Activated CD8-positive, alpha-beta T cell treated with anti-CD3 and anti-CD28 coated beads for 36 hours (primary cell): ENCODE measurements around the gene LRRC17. TPM values are rescaled to one million over a fixed set of nuclear protein-coding genes. Genes with fewer than 3 reads are reported as not detected.
"Not testable (repeated sequence)": the region's sequence is repeated elsewhere in the genome, so short reads cannot be mapped to it uniquely, and the experiment has no call there.

Source experiments
- ATAC-seq: fragments of 200-7000 bp; cut with Tn5 transposase; one replicate; pipeline ENCODE4 v1.10.0; 2021; ENCODE audit warnings: mild to moderate bottlenecking, moderate library complexity
- CTCF ChIA-PET: fragments of 350-600 bp; sonication (Branson Sonifier 250); formaldehyde crosslinking; loops from one replicate; lab custom pipeline; 2021; ENCODE audit warnings: antibody characterized with exemption; lab: Charles Lee
- POLR2A ChIA-PET: fragments of 350-600 bp; sonication (Branson Sonifier 250); formaldehyde crosslinking; loops from one replicate; lab custom pipeline; 2021; ENCODE audit warnings: antibody characterized with exemption; lab: Charles Lee
- DNase-seq: peaks from one replicate; pipeline ENCODE4 v3.0.0-alpha.2; 2020
- H3K27ac Mint-ChIP-seq: one replicate; pipeline ENCODE4 v1.8.0; 2021; ENCODE audit warnings: mild to moderate bottlenecking, mixed read lengths
- H3K27me3 Mint-ChIP-seq: one replicate; pipeline ENCODE4 v1.8.0; 2021; ENCODE audit warnings: mixed read lengths
- H3K36me3 Mint-ChIP-seq: one replicate; pipeline ENCODE4 v1.8.0; 2021; ENCODE audit warnings: low read depth, mixed read lengths
- H3K4me1 Mint-ChIP-seq: one replicate; pipeline ENCODE4 v1.8.0; 2021; ENCODE audit warnings: low read depth, mixed read lengths
- H3K4me3 Mint-ChIP-seq: one replicate; pipeline ENCODE4 v1.8.0; 2021; ENCODE audit warnings: mild to moderate bottlenecking, moderate library complexity, mixed read lengths
- H3K9me3 Mint-ChIP-seq: one replicate; pipeline ENCODE4 v1.8.0; 2021; ENCODE audit warnings: mixed read lengths
- CTCF ChIP-seq: fragments of 200-600 bp; IDR thresholded peaks from one replicate; pipeline ENCODE4 v1.8.0; 2022; ENCODE audit warnings: antibody characterized with exemption, mild to moderate bottlenecking
- intact Hi-C: fragments of 100-400 bp; cut with micrococcal nuclease; formaldehyde crosslinking; loops from one replicate; pipeline ENCODE4 v1.10.0; 2022
- total RNA-seq, 2 experiments: library from RNA; stranded (reverse); gene quantifications; one replicate each; pipeline ENCODE4 v1.2.3, GENCODE V29; 2021

The LRRC17 gene
- total RNA-seq, 2 experiments from 2014 or later, result not detected

- ChIA-PET CTCF (no interaction called here), POLR2A (no interaction called here)
- Mint-ChIP-seq H3K36me3 (no peaks in the 10 kb centered on the region), H3K9me3 (no peaks in the 10 kb centered on the region), H3K27me3 (no peaks in the 10 kb centered on the region), H3K27ac (no peak overlapping the region), H3K4me1 (no peaks in the 10 kb centered on the region), H3K4me3 (no peak overlapping the region)
- ATAC-seq, result no peak
- intact Hi-C loops, result no loop called here
- DNase-seq, result no peak
- TF ChIP-seq CTCF, result no peak
These were observed 55.0 kb downstream of the LRRC17 start for GRCh38 chr7:102967798-102968197.

DNA sequence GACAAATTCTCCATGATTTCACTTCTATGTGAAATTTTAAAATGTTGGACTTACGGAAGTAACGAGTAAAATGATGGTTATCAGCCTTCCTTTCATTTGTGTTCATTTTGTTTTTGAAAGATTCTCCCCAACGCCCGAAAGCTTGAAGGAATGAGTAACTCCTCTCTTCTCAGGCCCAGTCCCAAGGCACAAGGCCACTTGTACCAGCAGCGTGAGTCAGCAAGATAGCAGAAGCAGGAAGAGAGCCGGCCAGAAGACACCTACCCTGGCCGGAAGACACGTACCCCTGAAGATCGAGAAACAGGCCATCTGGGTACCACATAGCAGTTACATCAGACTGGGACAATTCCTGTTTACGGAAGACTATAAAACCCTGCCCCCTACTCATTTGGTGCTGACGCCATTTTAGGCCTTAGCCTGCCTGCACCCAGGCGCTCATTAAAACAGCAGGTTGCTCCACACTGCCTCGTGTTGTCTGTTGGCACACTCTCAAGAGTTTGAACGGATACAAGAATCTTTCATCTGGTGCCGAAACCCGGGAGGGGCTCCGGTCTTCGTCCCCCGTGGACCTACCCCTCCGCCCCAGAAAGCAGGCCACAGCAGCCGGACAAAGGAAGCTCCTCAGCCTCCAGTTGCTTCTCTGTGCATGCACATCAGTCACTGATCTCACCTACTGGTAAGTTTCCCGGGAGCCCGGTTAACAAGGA lies 60.4 kb downstream of the LRRC17 start:
- DNase-seq (no peak), ATAC-seq (no peak)
- Mint-ChIP-seq H3K4me3 (no peak overlapping the region), H3K9me3 (no peaks in the 10 kb centered on the region), H3K27ac (no peak overlapping the region), H3K4me1 (no peaks in the 10 kb centered on the region), H3K36me3 (no peaks in the 10 kb centered on the region), H3K27me3 (no peaks in the 10 kb centered on the region)
- intact Hi-C loops, result no loop called here
- CTCF ChIA-PET, result no interaction called here
- TF ChIP-seq CTCF, result no peak
- POLR2A ChIA-PET, result no interaction called here

DNA sequence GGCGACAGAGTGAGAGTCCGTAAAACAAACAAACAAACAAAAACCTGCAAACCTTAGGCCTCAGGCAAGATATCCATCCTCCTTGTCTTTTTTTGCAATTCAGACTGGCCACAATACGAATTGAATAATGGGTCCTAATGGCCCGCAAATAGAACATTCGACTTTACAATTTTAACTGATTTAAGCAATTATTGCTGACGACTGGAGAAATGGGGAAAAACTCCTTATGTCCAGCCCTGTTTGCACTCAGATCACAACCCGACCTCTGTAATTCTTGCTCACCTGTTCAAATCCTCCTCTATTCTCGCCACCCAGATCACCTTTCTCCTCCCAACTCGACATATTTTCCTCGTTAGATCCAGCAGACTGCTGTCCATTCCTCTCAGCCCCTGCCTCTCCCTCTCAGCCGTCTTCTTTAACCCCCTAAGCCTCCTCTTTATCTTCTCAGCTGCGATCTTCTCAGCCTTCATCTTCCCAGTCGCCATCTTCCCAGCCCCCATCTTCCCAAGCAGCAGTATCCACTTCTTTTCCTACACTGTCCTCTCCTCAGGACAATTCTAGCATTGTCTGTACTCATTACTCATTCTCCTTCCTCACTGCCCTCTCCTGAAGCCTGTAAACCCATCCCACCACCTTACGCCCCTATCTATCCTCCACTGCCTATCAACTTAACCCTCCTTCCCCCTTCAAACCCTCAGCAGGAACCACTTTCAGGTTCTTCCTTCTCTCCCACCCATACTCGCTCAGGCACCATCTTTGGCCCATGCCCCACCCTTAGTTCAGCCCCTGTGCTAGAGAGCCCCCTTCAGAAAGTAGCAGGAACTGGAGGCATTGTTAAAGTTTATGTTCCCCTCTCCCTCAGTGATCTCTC lies 61.8 kb downstream of the LRRC17 start:
- intact Hi-C loops, result no loop called here
- Mint-ChIP-seq H3K36me3 (no peaks in the 10 kb centered on the region), H3K27ac (no peak overlapping the region), H3K27me3 (no peaks in the 10 kb centered on the region), H3K4me1 (no peaks in the 10 kb centered on the region), H3K4me3 (no peak overlapping the region), H3K9me3 (no peaks in the 10 kb centered on the region)
- peak; percentile 14 for DNase-seq
- ATAC-seq, result peak; percentile 42
- POLR2A ChIA-PET, result no interaction called here
- CTCF ChIA-PET, result no interaction called here
- TF ChIP-seq CTCF, result peak; percentile 18

DNA sequence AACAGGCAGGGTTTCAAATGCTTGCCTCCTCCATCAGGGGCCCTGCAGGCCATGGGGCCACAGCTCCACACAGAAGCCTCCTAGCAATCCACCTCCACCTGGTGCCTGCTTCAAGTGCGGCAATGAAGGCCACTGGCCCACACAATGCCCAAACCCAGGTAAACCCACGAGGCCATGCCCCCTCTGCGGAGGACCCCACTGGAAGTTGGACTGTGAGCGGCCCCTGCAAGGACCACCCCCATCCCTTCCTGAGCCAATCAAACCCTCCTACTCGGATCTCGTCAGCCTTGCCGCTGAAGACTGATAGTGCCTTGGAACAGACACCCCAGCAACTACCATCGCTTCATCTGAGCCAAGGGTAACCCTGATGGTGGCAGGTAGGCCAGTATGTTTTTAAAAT lies 63.1 kb downstream of the LRRC17 start:
- H3K27ac Mint-ChIP-seq, result no peak overlapping the region
- no peaks in the 10 kb centered on the region for H3K36me3 Mint-ChIP-seq
- DNase-seq (no peak), ATAC-seq (no peak)
- H3K4me1 Mint-ChIP-seq, result no peaks in the 10 kb centered on the region
- no peak for TF ChIP-seq CTCF
- intact Hi-C loops, result no loop called here
- H3K4me3 Mint-ChIP-seq, result no peak overlapping the region
- H3K9me3 Mint-ChIP-seq, result no peaks in the 10 kb centered on the region
- POLR2A ChIA-PET, result no interaction called here
- no peaks in the 10 kb centered on the region for H3K27me3 Mint-ChIP-seq
- CTCF ChIA-PET, result no interaction called here

DNA sequence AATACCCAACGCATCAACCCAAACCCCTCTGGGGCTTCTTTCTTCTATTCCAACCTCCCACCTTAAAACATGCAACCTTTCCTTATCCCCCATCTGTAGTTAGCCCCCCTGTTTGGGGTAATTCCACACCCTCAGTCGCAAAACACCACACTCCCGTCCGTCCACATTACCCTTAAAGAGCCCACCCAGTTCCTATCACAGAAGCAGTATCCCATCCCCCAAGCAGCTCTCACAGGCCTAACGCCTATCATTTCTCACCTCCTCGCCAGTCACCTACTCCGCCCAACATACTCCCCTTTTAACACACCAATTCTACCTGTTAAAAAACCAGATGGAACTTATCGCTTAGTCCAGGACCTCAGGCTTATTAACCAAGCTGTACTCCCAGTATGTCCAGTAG lies 63.7 kb downstream of the LRRC17 start:
- no peak for TF ChIP-seq CTCF
- DNase-seq (no peak), ATAC-seq (no peak)
- Mint-ChIP-seq H3K36me3 (no peaks in the 10 kb centered on the region), H3K4me1 (no peaks in the 10 kb centered on the region), H3K9me3 (no peaks in the 10 kb centered on the region), H3K27me3 (no peaks in the 10 kb centered on the region), H3K4me3 (no peak overlapping the region), H3K27ac (no peak overlapping the region)
- intact Hi-C loops, result no loop called here
- ChIA-PET CTCF (no interaction called here), POLR2A (no interaction called here)

DNA sequence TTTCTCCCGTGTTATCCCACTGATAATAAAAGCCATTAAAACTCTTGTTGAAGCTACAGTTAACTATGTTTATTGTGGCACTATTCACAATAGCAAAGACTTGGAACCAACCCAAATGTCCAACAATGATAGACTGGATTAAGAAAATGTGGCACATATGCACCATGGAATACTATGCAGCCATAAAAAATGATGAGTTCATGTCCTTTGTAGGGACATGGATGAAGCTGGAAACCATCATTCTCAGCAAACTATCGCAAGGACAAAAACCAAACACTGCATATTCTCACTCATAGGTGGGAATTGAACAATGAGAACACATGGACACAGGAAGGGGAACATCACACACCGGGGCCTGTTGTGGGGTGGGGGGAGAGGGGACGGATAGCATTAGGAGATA lies 64.8 kb downstream of the LRRC17 start:
- H3K4me3 Mint-ChIP-seq, POLR2A ChIA-PET, ATAC-seq, CTCF ChIA-PET, H3K36me3 Mint-ChIP-seq, H3K27me3 Mint-ChIP-seq, H3K9me3 Mint-ChIP-seq, DNase-seq, intact Hi-C loops, H3K4me1 Mint-ChIP-seq, H3K27ac Mint-ChIP-seq: not testable (repeated sequence)
